Measurements from ENCODE around the gene TMEM132D.

TMEM132D gene

GRCh38 chr12:129279771-129280170, 624.1 kb downstream of the TMEM132D start:
- TF ChIP-seq CTCF (IDR thresholded peaks at IDR 0.05; ENCODE audit: insufficient read depth, missing control alignments): no peak
- FAIRE-seq: no peak
- no peak for DNase-seq (ENCODE audit: insufficient read length, low spot score)

GRCh38 chr12:129276361-129277060, 627.3 kb downstream of the TMEM132D start:
- TF ChIP-seq CTCF (IDR thresholded peaks at IDR 0.05; ENCODE audit: insufficient read depth, missing control alignments): no peak
- FAIRE-seq: no peak

GRCh38 chr12:129269756-129270495, 633.9 kb downstream of the TMEM132D start:
- TF ChIP-seq CTCF (IDR thresholded peaks at IDR 0.05; ENCODE audit: insufficient read depth, missing control alignments): no peak
- no peak for FAIRE-seq
- DNase-seq (ENCODE audit: insufficient read length, low spot score): no peak

More at GRCh38 chr12:129276361-129277060, 627.3 kb downstream of the TMEM132D start:
- no peak for DNase-seq (ENCODE audit: insufficient read length, low spot score)

- no peak for FAIRE-seq
- DNase-seq (ENCODE audit: insufficient read length, low spot score): no peak
- no peak for TF ChIP-seq CTCF (IDR thresholded peaks at IDR 0.05; ENCODE audit: insufficient read depth, missing control alignments)
These were observed 645.0 kb downstream of the TMEM132D start for GRCh38 chr12:129258781-129259318.

- FAIRE-seq: no peak
- no peak for DNase-seq (ENCODE audit: insufficient read length, low spot score)
- no peak for TF ChIP-seq CTCF (IDR thresholded peaks at IDR 0.05; ENCODE audit: insufficient read depth, missing control alignments)
These were observed 646.3 kb downstream of the TMEM132D start for GRCh38 chr12:129257524-129257923.

GRCh38 chr12:129246630-129247029, 657.2 kb downstream of the TMEM132D start:
- DNase-seq (ENCODE audit: insufficient read length, low spot score) (no peak), FAIRE-seq (no peak)
- no peak for TF ChIP-seq CTCF (IDR thresholded peaks at IDR 0.05; ENCODE audit: insufficient read depth, missing control alignments)

GRCh38 chr12:129245769-129246168, 658.1 kb downstream of the TMEM132D start:
- no peak for DNase-seq (ENCODE audit: insufficient read length, low spot score)
- no peak for FAIRE-seq
- TF ChIP-seq CTCF (IDR thresholded peaks at IDR 0.05; ENCODE audit: insufficient read depth, missing control alignments): no peak
